ENCODE results near the gene GPR42.
"Not testable (repeated sequence)": the region's sequence is repeated elsewhere in the genome, so short reads cannot be mapped to it uniquely, and the experiment has no call there.

GPR42 gene

GRCh38 chr19:35363711-35364425, 7.0 kb upstream of the GPR42 start:
- DNase-seq, result no peak

DNA sequence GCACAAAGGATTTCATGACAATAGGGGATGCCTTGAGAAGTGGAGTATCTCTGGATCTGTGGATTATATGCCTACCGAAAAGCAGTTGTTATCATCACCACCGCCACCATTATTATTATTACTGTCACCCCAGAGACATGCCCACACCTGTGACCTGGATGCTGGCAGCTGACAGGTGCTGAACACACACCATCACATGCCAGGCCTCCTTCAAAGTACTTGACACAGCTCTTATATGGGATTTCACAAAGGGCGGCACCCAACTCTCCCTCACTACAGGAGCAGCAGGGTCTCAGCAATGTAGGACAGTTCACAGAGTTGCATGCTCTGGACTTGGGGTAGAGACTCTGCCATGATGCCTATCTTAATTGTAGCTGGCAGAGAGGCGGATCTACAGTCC, 5.6 kb upstream of the GPR42 start:
- DNase-seq, result no peak

DNA sequence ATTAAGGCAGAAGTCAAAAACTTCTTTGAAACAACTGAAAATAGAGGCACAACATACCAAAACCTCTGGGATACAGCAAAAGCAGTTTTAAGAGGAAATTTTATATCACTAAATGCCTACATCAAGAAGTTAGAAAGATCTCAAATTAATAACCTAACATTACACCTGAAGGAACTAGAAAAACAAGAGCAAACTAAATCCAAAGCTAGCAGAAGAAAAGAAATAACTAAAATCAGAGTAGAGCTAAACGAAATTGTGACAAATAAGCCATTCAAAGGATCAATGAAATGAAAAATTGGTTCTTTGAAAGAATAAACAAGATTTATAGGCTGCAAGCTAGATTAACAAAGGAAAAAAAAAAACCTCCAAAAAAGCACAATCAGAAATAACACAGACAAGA, 2.5 kb upstream of the GPR42 start:
- no peak for DNase-seq

DNA sequence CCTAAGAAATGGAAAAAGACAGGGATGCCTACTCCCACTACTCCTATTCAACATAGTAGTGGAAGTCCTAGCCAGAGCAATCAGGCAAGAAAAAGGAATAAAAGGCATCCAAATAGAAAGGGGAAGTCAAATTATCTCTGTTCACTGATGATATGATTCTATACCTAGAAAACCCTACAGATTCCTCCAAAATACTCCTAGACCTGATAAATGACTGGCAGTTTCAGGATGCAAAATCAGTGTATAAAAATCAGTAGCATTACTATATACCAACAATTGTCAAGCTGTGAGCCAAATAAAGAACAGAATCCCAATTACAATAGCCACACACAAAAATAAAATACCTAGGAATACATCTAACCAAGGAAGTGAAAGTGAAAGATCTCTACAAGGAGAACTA, 1.3 kb upstream of the GPR42 start:
- no peak for DNase-seq

- no peak for DNase-seq
Observed at GRCh38 chr19:35373492-35373891, 2.6 kb downstream of the GPR42 start.

DNA sequence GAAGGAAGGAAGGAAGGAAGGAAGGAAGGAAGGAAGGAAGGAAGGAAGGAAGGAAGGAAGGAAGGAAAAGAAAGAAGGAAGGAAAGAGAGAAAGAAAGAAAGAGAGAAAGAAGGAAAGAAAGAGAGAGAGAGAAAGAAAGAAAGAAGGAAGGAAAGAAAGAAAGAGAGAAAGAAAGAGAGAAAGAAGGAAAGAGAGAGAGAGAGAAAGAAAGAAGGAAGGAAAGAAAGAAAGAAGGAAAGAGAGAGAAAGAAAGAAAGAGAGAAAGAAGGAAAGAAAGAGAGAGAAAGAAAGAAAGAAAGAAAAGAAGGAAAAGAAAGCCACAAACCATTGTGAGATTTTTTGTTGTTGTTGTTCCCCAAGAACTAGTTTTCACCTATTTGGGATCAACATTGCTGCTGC, 3.2 kb downstream of the GPR42 start:
- not testable (repeated sequence) for DNase-seq

- DNase-seq, result no peak
Observed at GRCh38 chr19:35375505-35376307, 4.8 kb downstream of the GPR42 start.

DNA sequence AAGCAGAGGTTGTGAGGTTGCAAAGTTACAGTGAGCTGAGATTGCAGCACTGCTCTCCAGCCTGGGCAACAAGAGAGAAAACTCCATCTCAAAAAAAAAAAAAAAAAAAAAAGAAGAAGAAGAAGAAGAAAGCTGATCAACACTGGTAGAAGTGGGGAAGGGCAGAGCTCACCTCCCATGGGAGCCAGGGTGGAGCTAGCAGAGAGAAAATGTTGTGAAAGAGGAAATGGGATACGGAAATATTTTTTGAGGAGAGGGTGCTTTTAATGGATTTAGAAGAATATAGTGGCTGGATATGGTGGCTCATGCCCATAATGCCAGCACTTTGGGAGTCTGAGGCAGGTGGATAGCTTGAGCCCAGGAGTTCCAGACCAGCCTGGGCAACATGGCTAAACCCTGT, 6.8 kb downstream of the GPR42 start:
- DNase-seq, result no peak

GRCh38 chr19:35378356-35378755, 7.5 kb downstream of the GPR42 start:
- no peak for DNase-seq

GRCh38 chr19:35379545-35379944, 8.7 kb downstream of the GPR42 start:
- DNase-seq, result not testable (repeated sequence)

- no peak for DNase-seq
Observed at GRCh38 chr19:35379992-35380391, 9.1 kb downstream of the GPR42 start.

- no peak for DNase-seq
Observed at GRCh38 chr19:35380450-35381124, 9.7 kb downstream of the GPR42 start.

GRCh38 chr19:35381318-35381717, 10.4 kb downstream of the GPR42 start:
- DNase-seq, result no peak

DNA sequence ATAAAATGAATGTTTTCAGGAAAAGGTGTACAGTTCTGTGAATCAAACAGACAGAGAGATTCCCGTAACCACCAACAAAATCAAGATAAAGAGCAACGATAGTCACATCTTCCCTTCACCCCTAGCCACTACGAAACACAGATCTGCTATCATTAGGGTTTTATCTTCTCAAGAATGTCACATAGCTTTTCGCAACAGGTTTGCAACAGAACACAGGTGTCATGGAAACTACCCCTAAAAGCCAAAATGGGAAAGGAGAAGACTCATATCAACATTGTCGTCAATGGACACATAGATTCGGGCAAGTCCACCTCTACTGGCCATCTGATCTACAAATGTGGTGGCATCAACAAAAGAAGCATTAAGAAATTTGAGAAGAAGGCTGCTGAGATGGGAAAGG, 11.1 kb downstream of the GPR42 start:
- no peak for DNase-seq

DNA sequence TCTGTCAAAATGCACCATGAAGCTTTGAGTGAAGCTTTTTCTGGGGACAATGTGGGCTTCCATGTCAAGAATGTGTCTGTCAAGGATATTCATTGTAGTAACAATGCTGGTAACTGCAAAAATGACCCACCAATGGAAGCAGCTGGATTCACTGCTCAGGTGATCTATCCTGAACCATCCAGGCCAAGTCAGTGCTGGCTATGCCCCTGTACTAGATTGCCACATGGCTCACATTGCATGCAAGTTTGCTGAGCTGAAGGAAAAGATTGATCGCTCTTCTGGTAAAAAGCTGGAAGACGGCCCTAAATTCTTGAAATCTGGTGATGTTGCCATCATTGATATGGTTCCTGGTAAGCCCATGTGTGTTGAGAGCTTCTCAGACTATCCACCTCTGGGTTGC, 12.7 kb downstream of the GPR42 start:
- no peak for DNase-seq

DNA sequence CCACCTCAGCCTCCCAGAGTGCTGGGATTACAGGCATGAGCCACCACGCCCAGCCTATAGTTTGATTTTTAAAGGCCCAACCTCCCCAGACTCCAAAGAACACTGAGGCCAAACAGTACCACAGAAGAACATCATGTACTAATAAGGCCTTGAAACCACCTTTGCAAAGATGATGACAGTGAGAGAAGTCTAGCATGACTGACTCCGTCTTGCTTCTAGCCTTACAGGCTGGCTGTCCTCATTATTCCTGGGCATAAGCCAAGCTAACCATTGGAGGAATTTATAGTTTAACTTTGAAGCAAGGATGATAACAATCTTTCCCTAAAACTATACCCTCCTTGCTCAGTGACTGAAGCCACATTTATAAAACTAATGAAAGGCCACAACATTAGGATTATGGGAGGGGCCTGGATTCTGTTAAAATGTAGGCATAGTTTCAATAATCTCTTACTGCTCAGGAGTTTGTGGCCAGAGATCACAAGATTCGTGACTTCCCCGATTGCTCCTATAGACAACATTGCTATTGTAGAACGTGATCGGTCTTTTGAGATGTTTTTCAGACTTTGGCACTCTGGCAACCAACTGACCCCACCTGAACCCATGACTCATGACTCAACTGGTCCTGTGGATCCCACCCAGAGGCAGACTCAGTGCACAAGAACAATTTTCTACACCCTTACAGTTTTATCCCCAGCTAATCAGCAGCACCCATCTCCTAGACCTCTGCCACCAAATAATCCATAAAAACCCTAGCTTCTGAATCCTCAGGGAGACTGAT, 17.6 kb downstream of the GPR42 start:
- DNase-seq, result no peak

GRCh38 chr19:35389192-35389861, 18.5 kb downstream of the GPR42 start:
- no peak for DNase-seq

- no peak for DNase-seq
Observed at GRCh38 chr19:35392742-35393715, 22.2 kb downstream of the GPR42 start.

DNA sequence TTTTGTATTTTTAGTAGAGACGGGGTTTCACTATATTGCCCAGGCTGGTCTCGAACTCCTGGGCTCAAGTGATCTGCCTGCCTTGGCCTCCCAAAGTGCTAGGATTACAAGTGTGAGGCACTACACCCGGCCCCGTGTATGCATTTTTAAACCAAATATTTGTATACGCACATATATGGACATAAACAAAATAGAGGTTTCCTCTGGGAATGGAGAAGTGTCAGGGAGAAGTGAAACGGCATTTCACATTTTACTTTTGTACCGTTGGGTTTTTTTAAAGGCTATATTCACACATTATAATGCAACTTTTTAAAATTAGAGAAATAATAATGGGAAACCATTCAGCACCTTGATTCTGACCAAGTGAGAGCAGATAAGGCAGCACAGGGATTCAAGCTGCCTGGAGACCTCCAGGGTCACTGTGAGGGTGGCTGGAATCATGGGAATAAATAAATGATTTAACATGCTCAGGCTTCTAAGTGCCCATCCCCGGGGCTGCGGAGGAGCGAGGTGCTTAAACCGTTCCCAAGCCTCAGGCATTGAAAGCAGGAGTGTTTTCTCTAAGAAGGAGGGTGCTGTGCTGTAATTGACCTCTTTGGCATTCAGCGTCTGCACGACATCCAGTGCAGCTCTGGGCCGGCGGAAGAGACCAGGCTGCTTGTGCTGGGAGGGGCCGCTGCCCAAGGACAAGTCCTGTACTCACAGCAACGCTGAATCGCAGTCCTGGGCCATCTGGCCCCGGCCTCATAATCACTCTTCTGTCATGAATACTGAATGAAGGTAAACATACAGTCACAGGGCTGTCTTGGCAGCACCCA, 24.7 kb downstream of the GPR42 start:
- DNase-seq, result peak in 1 of 2 experiments; percentile 47

- DNase-seq, result no peak
Observed at GRCh38 chr19:35396240-35396885, 25.5 kb downstream of the GPR42 start.

All from SHP77 (cell line).